Measurements from ENCODE around the gene DBET.
"Not testable (repeated sequence)": the region's sequence is repeated elsewhere in the genome, so short reads cannot be mapped to it uniquely, and the experiment has no call there.

DBET gene

GRCh38 chr4:190049378-190050239 is 14.7 kb upstream of the DBET start:
- not testable (repeated sequence) for DNase-seq

GRCh38 chr4:190058997-190059396 is 5.3 kb upstream of the DBET start:
- not testable (repeated sequence) for DNase-seq

- not testable (repeated sequence) for DNase-seq
These were observed 503 bp downstream of the DBET start for GRCh38 chr4:190064805-190065204.

GRCh38 chr4:190068351-190068750 is 4.0 kb downstream of the DBET start:
- DNase-seq: not testable (repeated sequence)

GRCh38 chr4:190093052-190093451 is 28.8 kb downstream of the DBET start:
- DNase-seq: not testable (repeated sequence)

- DNase-seq: not testable (repeated sequence)
These were observed 29.7 kb downstream of the DBET start for GRCh38 chr4:190094031-190094430.

- DNase-seq: not testable (repeated sequence)
These were observed 31.0 kb downstream of the DBET start for GRCh38 chr4:190095335-190095734.

GRCh38 chr4:190099605-190100004 is 35.3 kb downstream of the DBET start:
- DNase-seq: not testable (repeated sequence)

GRCh38 chr4:190101525-190101924 is 37.2 kb downstream of the DBET start:
- DNase-seq: not testable (repeated sequence)

- peak; percentile 6 for DNase-seq
These were observed 41.9 kb downstream of the DBET start for GRCh38 chr4:190106191-190106590.

GRCh38 chr4:190106611-190107480 is 42.5 kb downstream of the DBET start:
- DNase-seq: peak; percentile 13

GRCh38 chr4:190107766-190108485 is 43.6 kb downstream of the DBET start:
- DNase-seq: peak; percentile 7

- peak; percentile 14 for DNase-seq
These were observed 44.5 kb downstream of the DBET start for GRCh38 chr4:190108756-190109155.

- DNase-seq: peak; percentile 1
These were observed 45.2 kb downstream of the DBET start for GRCh38 chr4:190109390-190110011.

- DNase-seq: not testable (repeated sequence)
These were observed 45.7 kb downstream of the DBET start for GRCh38 chr4:190110033-190110432.

GRCh38 chr4:190110570-190111295 is 46.4 kb downstream of the DBET start:
- DNase-seq: not testable (repeated sequence)

- peak; percentile 13 for DNase-seq
These were observed 48.6 kb downstream of the DBET start for GRCh38 chr4:190112879-190113278.

- peak; percentile 2 for DNase-seq
These were observed 50.7 kb downstream of the DBET start for GRCh38 chr4:190114991-190115390.
